ENCODE data around the gene WWC2.

WWC2 gene

DNA sequence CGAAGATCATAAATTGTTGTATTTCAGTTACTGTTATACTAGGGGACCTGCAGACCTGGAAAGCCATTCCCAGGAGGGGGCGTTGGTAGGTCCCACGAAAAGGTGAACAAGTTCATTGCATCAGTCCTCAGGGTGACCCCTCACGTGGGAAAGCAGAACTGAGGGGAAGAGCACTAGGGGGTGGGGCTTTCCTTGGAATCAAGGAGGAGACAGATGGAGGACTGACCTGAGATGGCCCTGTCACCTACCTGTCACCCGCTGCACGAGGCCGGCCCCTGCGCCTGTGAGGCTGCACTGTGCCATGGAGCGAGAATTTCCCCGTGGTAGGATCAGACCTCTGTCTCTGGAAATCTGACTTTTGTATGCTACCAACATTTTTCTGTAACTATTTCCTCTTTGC is 265.0 kb downstream of the WWC2 start:
- H3K27ac ChIP-seq (ENCODE audit: low read depth, low read length), result no peak overlapping the region
- no peaks in the 10 kb centered on the region for H3K27me3 ChIP-seq (ENCODE audit: control insufficient read depth, low read length)
- H3K4me1 ChIP-seq (ENCODE audit: control insufficient read depth, low read length), result no peaks in the 10 kb centered on the region
- no peaks in the 10 kb centered on the region for H3K36me3 ChIP-seq (ENCODE audit: control insufficient read depth, low read length)
- no peaks in the 10 kb centered on the region for H3F3A ChIP-seq (ENCODE audit: control insufficient read depth, insufficient read depth)
- H3K9me2 ChIP-seq (replicated peaks; ENCODE audit: control insufficient read depth, low read length), result no peaks in the 10 kb centered on the region
- no peaks in the 10 kb centered on the region for H4K20me1 ChIP-seq (ENCODE audit: control insufficient read depth, insufficient read depth, low read depth, low read length)
- TF ChIP-seq EZH2phosphoT487 (IDR thresholded peaks at IDR 0.05; ENCODE audit: borderline replicate concordance, low read length), result no peak
- TF ChIP-seq, protein P1, sequence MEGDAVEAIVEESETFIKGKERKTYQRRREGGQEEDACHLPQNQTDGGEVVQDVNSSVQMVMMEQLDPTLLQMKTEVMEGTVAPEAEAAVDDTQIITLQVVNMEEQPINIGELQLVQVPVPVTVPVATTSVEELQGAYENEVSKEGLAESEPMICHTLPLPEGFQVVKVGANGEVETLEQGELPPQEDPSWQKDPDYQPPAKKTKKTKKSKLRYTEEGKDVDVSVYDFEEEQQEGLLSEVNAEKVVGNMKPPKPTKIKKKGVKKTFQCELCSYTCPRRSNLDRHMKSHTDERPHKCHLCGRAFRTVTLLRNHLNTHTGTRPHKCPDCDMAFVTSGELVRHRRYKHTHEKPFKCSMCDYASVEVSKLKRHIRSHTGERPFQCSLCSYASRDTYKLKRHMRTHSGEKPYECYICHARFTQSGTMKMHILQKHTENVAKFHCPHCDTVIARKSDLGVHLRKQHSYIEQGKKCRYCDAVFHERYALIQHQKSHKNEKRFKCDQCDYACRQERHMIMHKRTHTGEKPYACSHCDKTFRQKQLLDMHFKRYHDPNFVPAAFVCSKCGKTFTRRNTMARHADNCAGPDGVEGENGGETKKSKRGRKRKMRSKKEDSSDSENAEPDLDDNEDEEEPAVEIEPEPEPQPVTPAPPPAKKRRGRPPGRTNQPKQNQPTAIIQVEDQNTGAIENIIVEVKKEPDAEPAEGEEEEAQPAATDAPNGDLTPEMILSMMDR (IDR thresholded peaks at IDR 0.05; ENCODE audit: low read depth, low read length, poor library complexity, severe bottlenecking), result no peak
- no peaks in the 10 kb centered on the region for H3K79me2 ChIP-seq (ENCODE audit: control insufficient read depth, low read length)
- no peak overlapping the region for H3K4me3 ChIP-seq (ENCODE audit: low read length)
- H3K9me3 ChIP-seq (ENCODE audit: control insufficient read depth, insufficient read depth, low read length), result no peaks in the 10 kb centered on the region
- no peak overlapping the region for H3K4me2 ChIP-seq (ENCODE audit: low read length)

DNA sequence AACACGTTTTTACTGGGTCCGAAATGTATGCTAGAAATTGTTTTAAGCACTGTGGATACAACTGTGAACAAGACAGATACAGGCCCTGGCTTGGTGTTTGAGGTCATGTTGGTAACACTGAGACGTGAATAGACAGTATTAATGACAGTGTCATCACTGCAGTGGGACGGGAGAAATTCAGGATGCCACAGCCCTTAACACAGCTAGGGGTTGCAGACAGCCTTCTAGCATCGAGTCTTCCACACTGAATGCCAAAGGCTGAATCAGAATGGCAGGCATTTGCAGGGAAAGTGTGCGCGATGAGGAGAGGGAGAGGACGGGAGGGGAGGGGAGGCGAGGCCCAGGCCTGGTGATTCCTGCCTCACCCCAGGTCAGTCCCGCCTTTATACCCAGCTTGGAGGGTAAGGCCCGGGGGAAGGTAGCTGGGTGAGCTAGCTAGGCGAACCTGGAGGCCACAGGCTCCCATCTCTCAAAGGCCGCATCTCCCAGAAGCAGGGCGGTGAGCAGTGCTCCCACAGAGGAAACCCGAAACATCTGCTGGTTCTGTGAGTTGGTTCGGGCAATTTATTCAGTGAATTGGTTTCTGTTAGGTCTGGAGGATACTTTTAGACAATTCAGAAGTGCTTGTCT is 267.3 kb downstream of the WWC2 start:
- no peak overlapping the region for H3K27ac ChIP-seq (ENCODE audit: low read depth, low read length)
- no peaks in the 10 kb centered on the region for H3K9me2 ChIP-seq (replicated peaks; ENCODE audit: control insufficient read depth, low read length)
- no peaks in the 10 kb centered on the region for H4K20me1 ChIP-seq (ENCODE audit: control insufficient read depth, insufficient read depth, low read depth, low read length)
- H3K4me2 ChIP-seq (ENCODE audit: low read length), result no peak overlapping the region
- H3K4me3 ChIP-seq (ENCODE audit: low read length), result no peak overlapping the region
- H3K36me3 ChIP-seq (ENCODE audit: control insufficient read depth, low read length), result no peaks in the 10 kb centered on the region
- no peaks in the 10 kb centered on the region for H3F3A ChIP-seq (ENCODE audit: control insufficient read depth, insufficient read depth)
- no peaks in the 10 kb centered on the region for H3K27me3 ChIP-seq (ENCODE audit: control insufficient read depth, low read length)
- H3K79me2 ChIP-seq (ENCODE audit: control insufficient read depth, low read length), result no peaks in the 10 kb centered on the region
- no peak for TF ChIP-seq EZH2phosphoT487 (IDR thresholded peaks at IDR 0.05; ENCODE audit: borderline replicate concordance, low read length)
- TF ChIP-seq, protein P1 (IDR thresholded peaks at IDR 0.05; ENCODE audit: low read depth, low read length, poor library complexity, severe bottlenecking), result no peak
- H3K4me1 ChIP-seq (ENCODE audit: control insufficient read depth, low read length), result no peaks in the 10 kb centered on the region
- no peaks in the 10 kb centered on the region for H3K9me3 ChIP-seq (ENCODE audit: control insufficient read depth, insufficient read depth, low read length)

DNA sequence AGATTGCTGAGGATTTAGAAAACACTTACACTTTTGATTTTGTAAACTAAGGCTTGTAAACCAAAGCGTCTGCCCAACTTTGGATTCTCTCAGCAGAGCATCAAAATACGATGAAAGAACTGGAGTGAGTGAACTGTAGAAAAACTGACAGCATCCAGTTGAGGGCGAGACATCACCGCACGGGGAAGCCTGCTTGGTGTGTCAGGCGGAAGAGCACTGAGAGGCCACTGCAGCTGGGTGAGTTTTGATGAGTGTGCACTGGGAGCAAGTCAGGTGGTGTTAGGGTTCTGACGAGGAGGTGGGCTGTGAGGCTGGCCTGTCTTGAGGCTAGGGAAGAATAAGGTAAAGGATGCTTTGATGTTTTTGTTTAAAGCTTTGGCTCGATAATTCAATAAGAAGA is 270.0 kb downstream of the WWC2 start:
- Histone ChIP-seq H3K27ac (ENCODE audit: low read depth, low read length) (no peak overlapping the region), H3K4me2 (ENCODE audit: low read length) (no peak overlapping the region), H3K4me3 (ENCODE audit: low read length) (no peak overlapping the region), H3K9me3 (ENCODE audit: control insufficient read depth, insufficient read depth, low read length) (no peaks in the 10 kb centered on the region), H4K20me1 (ENCODE audit: control insufficient read depth, insufficient read depth, low read depth, low read length) (no peaks in the 10 kb centered on the region), H3K27me3 (ENCODE audit: control insufficient read depth, low read length) (no peaks in the 10 kb centered on the region), H3F3A (ENCODE audit: control insufficient read depth, insufficient read depth) (no peaks in the 10 kb centered on the region), H3K4me1 (ENCODE audit: control insufficient read depth, low read length) (no peaks in the 10 kb centered on the region), H3K9me2 (replicated peaks; ENCODE audit: control insufficient read depth, low read length) (no peaks in the 10 kb centered on the region), H3K79me2 (ENCODE audit: control insufficient read depth, low read length) (no peaks in the 10 kb centered on the region), H3K36me3 (ENCODE audit: control insufficient read depth, low read length) (no peaks in the 10 kb centered on the region)
- TF ChIP-seq, protein P1 (IDR thresholded peaks at IDR 0.05; ENCODE audit: low read depth, low read length, poor library complexity, severe bottlenecking), result no peak

Data from DOHH2 (cell line).